ENCODE results near the gene ZSCAN31. TPM values are rescaled to one million over a fixed set of nuclear protein-coding genes. Genes with fewer than 3 reads are reported as not detected.

Gene ZSCAN31
- total and polyA plus RNA-seq, 9 of the 15 experiments (the other 6 are each of a cell fraction or from before 2014, with no cell fraction given), result 3.9 to 12.1 (median 7.0) TPM

GRCh38 chr6:28333047-28333446 lies 2.9 kb downstream of the ZSCAN31 start (continued):
- TF ChIP-seq AFF1 (IDR thresholded peaks at IDR 0.05; ENCODE audit: low read depth in 1 of 2, partially characterized antibody in 2 of 2) (peak in 1 of 2 experiments; percentile 56), TEAD1 (CRISPR knock-in tag; IDR thresholded peaks at IDR 0.05) (no peak), RBM15 (IDR thresholded peaks at IDR 0.05; ENCODE audit: insufficient read depth, low read length) (no peak), TBP (optimal IDR thresholded peaks at IDR 0.05; ENCODE audit: low read depth, low read length) (no peak), CREB1 (IDR thresholded peaks at IDR 0.05) (no peak), CREB1 (CRISPR knock-in tag; IDR thresholded peaks at IDR 0.05) (no peak), ZBTB43 (CRISPR knock-in tag; IDR thresholded peaks at IDR 0.05) (no peak), ZNF644 (tag; IDR thresholded peaks at IDR 0.05; ENCODE audit: low read depth) (no peak), YY1 (IDR thresholded peaks at IDR 0.05; ENCODE audit: borderline replicate concordance in 1 of 3, control insufficient read depth in 1 of 3, extremely low read depth in 1 of 3, insufficient read depth in 3 of 3, insufficient read length in 1 of 3, insufficient replicate concordance in 2 of 3, low read depth in 1 of 3, low read length in 2 of 3) (no peak), SRSF9 (IDR thresholded peaks at IDR 0.05; ENCODE audit: borderline replicate concordance, low read depth, low read length) (no peak), BACH1 (tag; IDR thresholded peaks at IDR 0.05) (0 out of 2 replicates have a peak, but pooled peaks have one; percentile 64), ZNF444 (CRISPR knock-in tag; IDR thresholded peaks at IDR 0.05) (no peak), ZNF436 (CRISPR knock-in tag; IDR thresholded peaks at IDR 0.05) (no peak), SAFB (IDR thresholded peaks at IDR 0.05; ENCODE audit: borderline replicate concordance, low read depth, low read length) (no peak)
- TF ChIP-seq, protein P1, sequence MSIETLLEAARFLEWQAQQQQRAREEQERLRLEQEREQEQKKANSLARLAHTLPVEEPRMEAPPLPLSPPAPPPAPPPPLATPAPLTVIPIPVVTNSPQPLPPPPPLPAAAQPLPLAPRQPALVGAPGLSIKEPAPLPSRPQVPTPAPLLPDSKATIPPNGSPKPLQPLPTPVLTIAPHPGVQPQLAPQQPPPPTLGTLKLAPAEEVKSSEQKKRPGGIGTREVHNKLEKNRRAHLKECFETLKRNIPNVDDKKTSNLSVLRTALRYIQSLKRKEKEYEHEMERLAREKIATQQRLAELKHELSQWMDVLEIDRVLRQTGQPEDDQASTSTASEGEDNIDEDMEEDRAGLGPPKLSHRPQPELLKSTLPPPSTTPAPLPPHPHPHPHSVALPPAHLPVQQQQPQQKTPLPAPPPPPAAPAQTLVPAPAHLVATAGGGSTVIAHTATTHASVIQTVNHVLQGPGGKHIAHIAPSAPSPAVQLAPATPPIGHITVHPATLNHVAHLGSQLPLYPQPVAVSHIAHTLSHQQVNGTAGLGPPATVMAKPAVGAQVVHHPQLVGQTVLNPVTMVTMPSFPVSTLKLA (conservative IDR thresholded peaks at IDR 0.05), result no peak
- TF ChIP-seq, protein P2, sequence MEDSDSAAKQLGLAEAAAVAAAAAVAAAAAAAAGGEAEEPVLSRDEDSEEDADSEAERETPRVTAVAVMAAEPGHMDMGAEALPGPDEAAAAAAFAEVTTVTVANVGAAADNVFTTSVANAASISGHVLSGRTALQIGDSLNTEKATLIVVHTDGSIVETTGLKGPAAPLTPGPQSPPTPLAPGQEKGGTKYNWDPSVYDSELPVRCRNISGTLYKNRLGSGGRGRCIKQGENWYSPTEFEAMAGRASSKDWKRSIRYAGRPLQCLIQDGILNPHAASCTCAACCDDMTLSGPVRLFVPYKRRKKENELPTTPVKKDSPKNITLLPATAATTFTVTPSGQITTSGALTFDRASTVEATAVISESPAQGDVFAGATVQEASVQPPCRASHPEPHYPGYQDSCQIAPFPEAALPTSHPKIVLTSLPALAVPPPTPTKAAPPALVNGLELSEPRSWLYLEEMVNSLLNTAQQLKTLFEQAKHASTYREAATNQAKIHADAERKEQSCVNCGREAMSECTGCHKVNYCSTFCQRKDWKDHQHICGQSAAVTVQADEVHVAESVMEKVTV (CRISPR knock-in tag; IDR thresholded peaks at IDR 0.05), result 0 out of 2 replicates have a peak, but pooled peaks have one; percentile 15
- TF ChIP-seq, protein P3, sequence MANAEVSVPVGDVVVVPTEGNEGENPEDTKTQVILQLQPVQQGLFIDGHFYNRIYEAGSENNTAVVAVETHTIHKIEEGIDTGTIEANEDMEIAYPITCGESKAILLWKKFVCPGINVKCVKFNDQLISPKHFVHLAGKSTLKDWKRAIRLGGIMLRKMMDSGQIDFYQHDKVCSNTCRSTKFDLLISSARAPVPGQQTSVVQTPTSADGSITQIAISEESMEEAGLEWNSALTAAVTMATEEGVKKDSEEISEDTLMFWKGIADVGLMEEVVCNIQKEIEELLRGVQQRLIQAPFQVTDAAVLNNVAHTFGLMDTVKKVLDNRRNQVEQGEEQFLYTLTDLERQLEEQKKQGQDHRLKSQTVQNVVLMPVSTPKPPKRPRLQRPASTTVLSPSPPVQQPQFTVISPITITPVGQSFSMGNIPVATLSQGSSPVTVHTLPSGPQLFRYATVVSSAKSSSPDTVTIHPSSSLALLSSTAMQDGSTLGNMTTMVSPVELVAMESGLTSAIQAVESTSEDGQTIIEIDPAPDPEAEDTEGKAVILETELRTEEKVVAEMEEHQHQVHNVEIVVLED (CRISPR knock-in tag; IDR thresholded peaks at IDR 0.05), result no peak

Measured in K562 (cell line).